ENCODE results near the gene WNT16.

Gene WNT16

GRCh38 chr7:121352323-121352722 lies 23.5 kb downstream of the WNT16 start:
- TF ChIP-seq CTCF (IDR thresholded peaks at IDR 0.05; ENCODE audit: low read depth, low read length) (no peak), MAX (IDR thresholded peaks at IDR 0.05; ENCODE audit: low read depth, low read length) (no peak), MYC (IDR thresholded peaks at IDR 0.05; ENCODE audit: low read depth, low read length) (no peak), POLR2A (IDR thresholded peaks at IDR 0.05; ENCODE audit: extremely low read depth, insufficient read length) (no peak)
- no peak overlapping the region for H3K4me3 ChIP-seq (ENCODE audit: low read depth, low read length)
- DNase-seq (ENCODE audit: low read depth), result no peak

GRCh38 chr7:121355574-121355973 lies 26.8 kb downstream of the WNT16 start:
- no peak overlapping the region for H3K4me3 ChIP-seq (ENCODE audit: low read depth, low read length)
- no peak for TF ChIP-seq MAX (IDR thresholded peaks at IDR 0.05; ENCODE audit: low read depth, low read length)
- TF ChIP-seq POLR2A (IDR thresholded peaks at IDR 0.05; ENCODE audit: extremely low read depth, insufficient read length), result no peak
- no peak for TF ChIP-seq CTCF (IDR thresholded peaks at IDR 0.05; ENCODE audit: low read depth, low read length)
- no peak for TF ChIP-seq MYC (IDR thresholded peaks at IDR 0.05; ENCODE audit: low read depth, low read length)
- DNase-seq (ENCODE audit: low read depth), result no peak

- no peak overlapping the region for H3K4me3 ChIP-seq (ENCODE audit: low read depth, low read length)
- DNase-seq (ENCODE audit: low read depth), result no peak
- no peak for TF ChIP-seq MYC (IDR thresholded peaks at IDR 0.05; ENCODE audit: low read depth, low read length)
Measured at GRCh38 chr7:121360564-121360963, 31.8 kb downstream of the WNT16 start.

GRCh38 chr7:121366852-121367431 lies 38.1 kb downstream of the WNT16 start:
- peak; percentile 51 for DNase-seq (ENCODE audit: low read depth)

GRCh38 chr7:121369462-121369861 lies 40.7 kb downstream of the WNT16 start:
- TF ChIP-seq MYC (IDR thresholded peaks at IDR 0.05; ENCODE audit: low read depth, low read length), result no peak
- TF ChIP-seq MAX (IDR thresholded peaks at IDR 0.05; ENCODE audit: low read depth, low read length), result no peak
- no peak for TF ChIP-seq CTCF (IDR thresholded peaks at IDR 0.05; ENCODE audit: low read depth, low read length)
- TF ChIP-seq POLR2A (IDR thresholded peaks at IDR 0.05; ENCODE audit: extremely low read depth, insufficient read length), result no peak
- no peak overlapping the region for H3K4me3 ChIP-seq (ENCODE audit: low read depth, low read length)
- no peak for DNase-seq (ENCODE audit: low read depth)

More at GRCh38 chr7:121366852-121367431, 38.1 kb downstream of the WNT16 start:
- H3K4me3 ChIP-seq (ENCODE audit: low read depth, low read length), result no peak overlapping the region
- TF ChIP-seq MAX (IDR thresholded peaks at IDR 0.05; ENCODE audit: low read depth, low read length) (no peak), POLR2A (IDR thresholded peaks at IDR 0.05; ENCODE audit: extremely low read depth, insufficient read length) (no peak), MYC (IDR thresholded peaks at IDR 0.05; ENCODE audit: low read depth, low read length) (no peak), CTCF (IDR thresholded peaks at IDR 0.05; ENCODE audit: low read depth, low read length) (peak; percentile 69)

GRCh38 chr7:121371367-121371766 lies 42.6 kb downstream of the WNT16 start:
- DNase-seq (ENCODE audit: low read depth), result no peak
- TF ChIP-seq CTCF (IDR thresholded peaks at IDR 0.05; ENCODE audit: low read depth, low read length), result no peak
- no peak overlapping the region for H3K4me3 ChIP-seq (ENCODE audit: low read depth, low read length)

Measured in NB4 (cell line).